ENCODE results near the gene PLEKHA7.

GRCh38 chr11:16743478-16743877, 270.7 kb downstream of the PLEKHA7 start:
- no peak for TF ChIP-seq CTCF (IDR thresholded peaks at IDR 0.05)
- TF ChIP-seq POLR2A (IDR thresholded peaks at IDR 0.05): no peak
- TF ChIP-seq POLR2AphosphoS5 (IDR thresholded peaks at IDR 0.05): no peak
- TF ChIP-seq EP300 (IDR thresholded peaks at IDR 0.05): no peak

Data from suprapubic skin (tissue), 4 donors.